ENCODE data around the gene ABTB1.
"Not testable (repeated sequence)": the region's sequence is repeated elsewhere in the genome, so short reads cannot be mapped to it uniquely, and the experiment has no call there.

Gene ABTB1

GRCh38 chr3:127680798-127681221 is 8.1 kb downstream of the ABTB1 start:
- no peak overlapping the region for H3K4me3 ChIP-seq (ENCODE audit: control insufficient read depth, low read depth, low read length)
- DNase-seq (ENCODE audit: low read depth): no peak
- no peak for TF ChIP-seq CTCF (conservative IDR thresholded peaks at IDR 0.05; ENCODE audit: control insufficient read depth, insufficient read depth, low read depth, low read length)

- H3K4me3 ChIP-seq (ENCODE audit: control insufficient read depth, low read depth, low read length); DNase-seq (ENCODE audit: low read depth): not testable (repeated sequence)
Observed at GRCh38 chr3:127682175-127682554, 9.4 kb downstream of the ABTB1 start.

- no peak for TF ChIP-seq CTCF (conservative IDR thresholded peaks at IDR 0.05; ENCODE audit: control insufficient read depth, insufficient read depth, low read depth, low read length)
- DNase-seq (ENCODE audit: low read depth): no peak
- H3K4me3 ChIP-seq (ENCODE audit: control insufficient read depth, low read depth, low read length): no peak overlapping the region
Observed at GRCh38 chr3:127682561-127682960, 9.8 kb downstream of the ABTB1 start.

GRCh38 chr3:127684871-127685707 is 12.3 kb downstream of the ABTB1 start:
- H3K4me3 ChIP-seq (ENCODE audit: control insufficient read depth, low read depth, low read length): no peak overlapping the region
- no peak for DNase-seq (ENCODE audit: low read depth)

GRCh38 chr3:127685708-127686511 is 13.2 kb downstream of the ABTB1 start:
- TF ChIP-seq CTCF (conservative IDR thresholded peaks at IDR 0.05; ENCODE audit: control insufficient read depth, insufficient read depth, low read depth, low read length): no peak
- no peak overlapping the region for H3K4me3 ChIP-seq (ENCODE audit: control insufficient read depth, low read depth, low read length)
- no peak for DNase-seq (ENCODE audit: low read depth)

More at GRCh38 chr3:127684871-127685707, 12.3 kb downstream of the ABTB1 start:
- no peak for TF ChIP-seq CTCF (conservative IDR thresholded peaks at IDR 0.05; ENCODE audit: control insufficient read depth, insufficient read depth, low read depth, low read length)

GRCh38 chr3:127686512-127686894 is 13.8 kb downstream of the ABTB1 start:
- H3K4me3 ChIP-seq (ENCODE audit: control insufficient read depth, low read depth, low read length): no peak overlapping the region
- no peak for TF ChIP-seq CTCF (conservative IDR thresholded peaks at IDR 0.05; ENCODE audit: control insufficient read depth, insufficient read depth, low read depth, low read length)
- no peak for DNase-seq (ENCODE audit: low read depth)

- DNase-seq (ENCODE audit: low read depth): no peak
- no peak for TF ChIP-seq CTCF (conservative IDR thresholded peaks at IDR 0.05; ENCODE audit: control insufficient read depth, insufficient read depth, low read depth, low read length)
- H3K4me3 ChIP-seq (ENCODE audit: control insufficient read depth, low read depth, low read length): no peak overlapping the region
Observed at GRCh38 chr3:127687228-127687737, 14.5 kb downstream of the ABTB1 start.
